Skin of body (tissue), 2 donors: ENCODE data around the gene ZACN. TPM values are rescaled to one million over a fixed set of nuclear protein-coding genes. Genes with fewer than 3 reads are reported as not detected.

Experiments
- DNase-seq: peaks from one replicate; lab custom pipeline; 2025; lab: John Stamatoyannopoulos, UW
- total RNA-seq: library from RNA; depleted of rRNA; stranded (reverse); fragments of >200 nt; gene quantifications from one replicate; pipeline ENCODE4 v1.2.3, GENCODE V29; 2014

The ZACN gene
- total RNA-seq, 1 donor from 2014 or later: not detected

GRCh38 chr17:76081295-76082210, 2.6 kb downstream of the ZACN start:
- DNase-seq: no peak

GRCh38 chr17:76082326-76083251, 3.6 kb downstream of the ZACN start:
- DNase-seq: no peak

GRCh38 chr17:76083536-76084182, 4.7 kb downstream of the ZACN start:
- DNase-seq: no peak

GRCh38 chr17:76085066-76085730, 6.2 kb downstream of the ZACN start:
- no peak for DNase-seq

GRCh38 chr17:76085731-76086366, 6.9 kb downstream of the ZACN start:
- no peak for DNase-seq

GRCh38 chr17:76086384-76086783, 7.4 kb downstream of the ZACN start:
- no peak for DNase-seq

- no peak for DNase-seq
These were observed 8.5 kb downstream of the ZACN start for GRCh38 chr17:76087531-76087930.

GRCh38 chr17:76088041-76088867, 9.3 kb downstream of the ZACN start:
- DNase-seq: no peak

- no peak for DNase-seq
These were observed 10.0 kb downstream of the ZACN start for GRCh38 chr17:76088868-76089576.

GRCh38 chr17:76089680-76090516, 10.9 kb downstream of the ZACN start:
- no peak for DNase-seq

- no peak for DNase-seq
These were observed 11.6 kb downstream of the ZACN start for GRCh38 chr17:76090517-76091129.

GRCh38 chr17:76091526-76092286, 12.7 kb downstream of the ZACN start:
- DNase-seq: no peak

- DNase-seq: no peak
These were observed 13.8 kb downstream of the ZACN start for GRCh38 chr17:76092526-76093413.

- no peak for DNase-seq
These were observed 15.1 kb downstream of the ZACN start for GRCh38 chr17:76094046-76094445.

GRCh38 chr17:76095943-76096342, 17.0 kb downstream of the ZACN start:
- no peak for DNase-seq
